ENCODE data around the gene GSTA1. TPM values are rescaled to one million over a fixed set of nuclear protein-coding genes. Genes with fewer than 3 reads are reported as not detected.
"Not testable (repeated sequence)": the region's sequence is repeated elsewhere in the genome, so short reads cannot be mapped to it uniquely, and the experiment has no call there.

GSTA1 gene
- total RNA-seq, 6 experiments from 2014 or later, result 0.23 to 0.47 (median 0.28) TPM; not detected in 3

DNA sequence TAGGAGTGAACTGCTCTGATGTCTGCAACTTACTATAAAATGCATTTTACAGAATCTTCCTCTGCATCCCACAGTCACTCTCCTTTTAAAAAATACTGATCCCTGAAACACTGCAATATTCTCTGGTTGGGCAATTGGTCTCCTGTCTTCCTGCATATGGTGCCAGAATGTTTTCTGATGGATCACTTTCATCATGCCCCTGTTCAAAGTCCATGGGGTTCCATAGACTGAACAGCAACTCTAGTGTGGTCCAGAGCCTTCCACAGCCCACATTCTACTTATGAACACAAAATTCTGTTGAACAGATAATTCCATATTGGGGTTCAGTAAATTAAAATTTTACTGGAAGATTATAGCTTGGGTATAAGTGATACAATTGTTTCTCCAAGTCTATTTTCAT lies 51.3 kb downstream of the GSTA1 start:
- H3K36me3 Mint-ChIP-seq (ENCODE audit: low read depth), result peaks cover 15% of the 10 kb centered on the region
- peaks cover 44% of the 10 kb centered on the region for H3K4me1 Mint-ChIP-seq (ENCODE audit: low read depth)
- no peak overlapping the region for H3K27ac Mint-ChIP-seq
- TF ChIP-seq, protein P1, sequence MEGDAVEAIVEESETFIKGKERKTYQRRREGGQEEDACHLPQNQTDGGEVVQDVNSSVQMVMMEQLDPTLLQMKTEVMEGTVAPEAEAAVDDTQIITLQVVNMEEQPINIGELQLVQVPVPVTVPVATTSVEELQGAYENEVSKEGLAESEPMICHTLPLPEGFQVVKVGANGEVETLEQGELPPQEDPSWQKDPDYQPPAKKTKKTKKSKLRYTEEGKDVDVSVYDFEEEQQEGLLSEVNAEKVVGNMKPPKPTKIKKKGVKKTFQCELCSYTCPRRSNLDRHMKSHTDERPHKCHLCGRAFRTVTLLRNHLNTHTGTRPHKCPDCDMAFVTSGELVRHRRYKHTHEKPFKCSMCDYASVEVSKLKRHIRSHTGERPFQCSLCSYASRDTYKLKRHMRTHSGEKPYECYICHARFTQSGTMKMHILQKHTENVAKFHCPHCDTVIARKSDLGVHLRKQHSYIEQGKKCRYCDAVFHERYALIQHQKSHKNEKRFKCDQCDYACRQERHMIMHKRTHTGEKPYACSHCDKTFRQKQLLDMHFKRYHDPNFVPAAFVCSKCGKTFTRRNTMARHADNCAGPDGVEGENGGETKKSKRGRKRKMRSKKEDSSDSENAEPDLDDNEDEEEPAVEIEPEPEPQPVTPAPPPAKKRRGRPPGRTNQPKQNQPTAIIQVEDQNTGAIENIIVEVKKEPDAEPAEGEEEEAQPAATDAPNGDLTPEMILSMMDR (IDR thresholded peaks at IDR 0.05), result no peak
- peaks cover 12% of the 10 kb centered on the region for H3K9me3 Mint-ChIP-seq
- no peak for DNase-seq
- peaks cover 5% of the 10 kb centered on the region; the same call in 1 of the 2 replicates for H3K27me3 Mint-ChIP-seq (ENCODE audit: insufficient read depth)
- no peak overlapping the region for H3K4me3 Mint-ChIP-seq

GRCh38 chr6:52749556-52750152 lies 54.0 kb downstream of the GSTA1 start:
- no peak for DNase-seq
- peaks cover 60% of the 10 kb centered on the region for H3K4me1 Mint-ChIP-seq (ENCODE audit: low read depth)
- no peaks in the 10 kb centered on the region; the same call in 1 of the 2 replicates for H3K27me3 Mint-ChIP-seq (ENCODE audit: insufficient read depth)
- H3K27ac Mint-ChIP-seq, result no peak overlapping the region
- TF ChIP-seq, protein P1 (IDR thresholded peaks at IDR 0.05), result no peak
- H3K36me3 Mint-ChIP-seq (ENCODE audit: low read depth), result peaks cover 15% of the 10 kb centered on the region
- H3K9me3 Mint-ChIP-seq, result peaks cover 12% of the 10 kb centered on the region
- H3K4me3 Mint-ChIP-seq, result no peak overlapping the region

DNA sequence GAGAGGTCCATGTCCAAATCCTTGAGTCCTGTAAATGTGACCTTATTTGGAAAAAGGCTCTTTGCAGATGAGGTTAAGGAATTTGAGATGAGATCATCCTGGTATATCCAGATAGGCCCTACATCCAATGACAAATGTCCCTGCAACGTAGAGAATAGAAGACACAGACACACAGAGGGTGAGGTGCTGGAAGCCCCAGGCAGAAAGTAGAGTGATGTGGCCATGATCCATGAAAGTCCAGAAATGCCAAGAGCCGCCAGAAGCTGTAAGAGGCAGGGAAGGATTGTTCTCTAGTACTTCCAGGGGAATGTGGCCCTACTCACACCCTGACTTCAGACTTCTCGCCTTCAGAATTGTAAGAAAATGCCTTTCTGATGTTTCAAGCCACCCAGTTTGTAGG lies 56.3 kb downstream of the GSTA1 start:
- not testable (repeated sequence) for H3K27me3 Mint-ChIP-seq (ENCODE audit: insufficient read depth)
- Mint-ChIP-seq H3K4me3 (peak overlapping the region; percentile 62; the same call in 1 of the 2 replicates), H3K4me1 (ENCODE audit: low read depth) (peaks cover 47% of the 10 kb centered on the region), H3K27ac (peak overlapping the region; percentile 95), H3K9me3 (peaks cover 12% of the 10 kb centered on the region), H3K36me3 (ENCODE audit: low read depth) (peaks cover 13% of the 10 kb centered on the region)
- peak; percentile 85 for DNase-seq

GRCh38 chr6:52746213-52746612 lies 57.4 kb downstream of the GSTA1 start:
- H3K9me3 Mint-ChIP-seq, result peaks cover 7% of the 10 kb centered on the region
- no peak overlapping the region for H3K27ac Mint-ChIP-seq
- peaks cover 53% of the 10 kb centered on the region for H3K4me1 Mint-ChIP-seq (ENCODE audit: low read depth)
- no peaks in the 10 kb centered on the region; the same call in 1 of the 2 replicates for H3K27me3 Mint-ChIP-seq (ENCODE audit: insufficient read depth)
- TF ChIP-seq, protein P1 (IDR thresholded peaks at IDR 0.05), result no peak
- H3K4me3 Mint-ChIP-seq, result no peak overlapping the region
- peaks cover 8% of the 10 kb centered on the region for H3K36me3 Mint-ChIP-seq (ENCODE audit: low read depth)
- DNase-seq, result no peak

DNA sequence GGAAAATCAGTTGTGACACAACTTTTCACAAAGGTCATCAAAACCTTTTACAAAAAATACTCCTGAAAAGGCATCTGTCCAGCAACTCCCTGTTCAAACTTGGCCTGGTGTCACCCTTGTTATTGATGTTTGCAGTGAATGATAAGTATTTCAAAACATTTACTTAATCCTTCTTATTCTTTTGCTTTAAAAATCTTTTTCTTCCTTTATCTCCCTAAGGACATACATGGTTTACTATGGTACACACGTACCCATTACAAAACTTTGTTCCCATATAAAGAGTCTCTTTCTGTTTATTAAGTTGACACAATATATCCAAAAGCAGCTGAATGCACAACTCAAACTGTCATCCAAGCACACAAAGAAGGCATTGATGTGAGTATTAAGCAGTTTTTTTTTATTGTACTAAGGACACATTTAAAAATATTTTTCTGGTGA lies 57.8 kb downstream of the GSTA1 start:
- DNase-seq, result no peak
- Mint-ChIP-seq H3K4me3 (no peak overlapping the region), H3K4me1 (ENCODE audit: low read depth) (peaks cover 53% of the 10 kb centered on the region), H3K27me3 (ENCODE audit: insufficient read depth) (no peaks in the 10 kb centered on the region; the same call in 1 of the 2 replicates), H3K36me3 (ENCODE audit: low read depth) (peaks cover 4% of the 10 kb centered on the region), H3K9me3 (peaks cover 4% of the 10 kb centered on the region), H3K27ac (no peak overlapping the region)
- TF ChIP-seq, protein P1 (IDR thresholded peaks at IDR 0.05), result no peak

DNA sequence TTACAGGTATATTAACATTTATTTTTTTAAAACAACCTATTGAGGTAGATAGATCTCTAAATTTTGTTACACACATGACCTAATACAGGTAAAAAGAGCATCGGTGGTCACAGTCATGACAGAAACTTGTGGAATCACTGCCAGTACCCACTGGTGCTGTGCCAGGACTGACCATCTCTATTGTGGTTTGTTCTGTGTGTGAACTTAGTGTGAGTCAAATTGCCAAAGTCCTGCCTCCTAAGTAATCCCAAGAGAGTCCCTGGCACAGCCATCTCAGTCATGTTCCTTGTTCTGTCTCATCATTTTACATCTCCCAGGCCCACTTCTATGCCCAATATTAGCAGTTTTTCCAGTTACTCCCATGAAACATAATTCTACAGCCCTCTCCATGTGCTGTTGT lies 61.7 kb downstream of the GSTA1 start:
- H3K9me3 Mint-ChIP-seq, result peaks cover 12% of the 10 kb centered on the region; the same call in 1 of the 2 replicates
- H3K4me1 Mint-ChIP-seq (ENCODE audit: low read depth), result peaks cover 23% of the 10 kb centered on the region
- peak; percentile 25 for DNase-seq
- peaks cover 5% of the 10 kb centered on the region for H3K27me3 Mint-ChIP-seq (ENCODE audit: insufficient read depth)
- TF ChIP-seq, protein P1 (IDR thresholded peaks at IDR 0.05), result no peak
- no peak overlapping the region for H3K4me3 Mint-ChIP-seq
- 0 out of 2 replicates have a peak, but pooled peaks cover 10% of the 10 kb centered on the region for H3K36me3 Mint-ChIP-seq (ENCODE audit: low read depth)
- no peak overlapping the region for H3K27ac Mint-ChIP-seq

All from HFFc6 (cell line).